ENCODE data around the gene KCTD2.
"Not testable (repeated sequence)": the region's sequence is repeated elsewhere in the genome, so short reads cannot be mapped to it uniquely, and the experiment has no call there.

KCTD2 gene

DNA sequence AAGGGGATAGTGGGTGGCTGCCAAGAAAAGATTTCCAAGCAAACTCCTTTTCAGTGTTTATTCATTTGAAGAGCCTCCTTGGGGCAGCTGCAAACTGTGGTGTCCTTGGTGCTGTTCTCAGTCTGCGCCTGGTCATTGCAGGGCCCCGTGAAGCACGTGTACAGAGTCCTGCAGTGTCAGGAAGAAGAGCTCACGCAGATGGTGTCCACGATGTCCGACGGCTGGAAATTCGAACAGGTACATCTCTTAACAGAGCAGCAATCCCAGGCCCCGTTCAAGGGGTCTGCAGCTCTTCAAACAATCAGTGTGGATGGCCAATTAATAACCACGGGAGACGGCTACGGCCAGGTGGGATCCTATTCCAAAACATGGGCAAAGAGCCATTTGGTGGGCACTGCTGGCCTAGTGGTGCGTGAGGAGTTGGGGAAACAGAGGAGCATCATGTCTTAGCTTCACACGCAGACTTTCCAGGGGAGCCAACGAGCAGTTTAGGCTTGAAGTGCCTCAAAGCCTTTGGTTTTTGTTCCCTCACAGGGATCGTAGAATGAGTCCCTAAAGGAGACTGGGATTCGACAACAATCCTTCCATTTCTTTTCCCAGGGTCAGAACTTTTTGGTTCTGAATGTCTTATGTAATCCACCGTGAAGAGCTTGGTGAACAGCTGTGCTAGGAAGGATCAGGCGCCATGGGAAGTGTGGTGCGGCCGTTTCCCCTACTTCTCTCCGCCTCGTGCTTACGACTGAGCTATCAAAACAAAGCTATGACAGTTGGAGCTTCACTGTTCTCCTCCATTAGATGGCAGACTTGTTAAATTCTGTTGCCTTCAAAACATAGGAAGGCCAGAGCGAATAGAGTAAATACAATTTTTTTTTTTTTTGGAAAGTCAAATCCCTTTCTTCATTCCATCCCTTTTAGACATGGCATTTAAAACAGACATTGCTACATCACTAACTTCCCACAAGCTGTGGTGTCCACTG is 12.6 kb downstream of the KCTD2 start:
- DNase-seq = no peak

DNA sequence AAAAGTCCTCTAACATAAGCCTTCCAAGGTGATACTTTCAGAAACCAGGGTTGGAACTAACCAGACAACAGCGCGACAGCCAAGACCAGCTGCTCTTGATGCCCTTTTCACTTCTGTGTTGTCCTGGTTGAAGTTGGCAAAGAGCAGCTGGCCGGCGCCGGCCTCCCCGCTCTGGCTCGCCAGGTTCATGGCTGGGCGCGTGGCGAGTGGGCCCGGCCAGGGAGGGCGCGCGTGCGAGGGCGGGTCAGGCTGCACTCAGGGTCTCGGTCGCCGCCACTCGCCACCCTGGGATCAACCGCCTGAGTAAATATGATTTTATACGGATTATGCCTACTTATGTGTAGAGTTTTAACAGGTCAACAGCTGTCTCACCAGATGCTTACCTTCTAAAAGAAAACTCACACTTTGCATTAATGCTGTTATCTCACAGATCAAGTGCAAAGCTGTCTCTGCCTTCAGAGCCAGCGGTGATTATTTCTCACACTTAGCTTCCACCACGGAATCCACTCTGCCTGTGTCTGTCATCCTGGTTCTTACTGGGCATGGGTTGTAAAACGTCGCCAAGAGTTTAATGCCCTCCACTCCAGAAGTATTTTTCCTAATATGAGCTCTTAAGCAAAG is 13.5 kb downstream of the KCTD2 start:
- no peak for DNase-seq

DNA sequence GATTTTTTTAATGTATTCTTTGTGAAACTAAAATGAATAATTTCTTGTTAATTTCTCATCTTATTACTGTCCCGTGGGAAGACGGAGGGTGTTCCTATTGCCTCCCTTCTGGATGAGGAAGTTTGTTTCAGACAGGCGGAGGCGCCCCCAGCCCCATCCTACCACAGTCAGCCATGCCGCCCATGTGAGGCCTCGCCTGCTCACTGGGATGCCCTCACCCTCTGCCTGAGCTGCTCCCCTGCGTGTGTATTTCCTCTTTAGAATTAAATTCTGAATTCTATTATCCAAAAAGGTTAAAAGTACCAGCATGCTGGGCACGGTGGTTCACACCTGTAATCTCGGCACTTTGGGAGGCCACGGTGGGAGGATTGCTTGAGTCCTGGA is 14.0 kb downstream of the KCTD2 start:
- DNase-seq = no peak

DNA sequence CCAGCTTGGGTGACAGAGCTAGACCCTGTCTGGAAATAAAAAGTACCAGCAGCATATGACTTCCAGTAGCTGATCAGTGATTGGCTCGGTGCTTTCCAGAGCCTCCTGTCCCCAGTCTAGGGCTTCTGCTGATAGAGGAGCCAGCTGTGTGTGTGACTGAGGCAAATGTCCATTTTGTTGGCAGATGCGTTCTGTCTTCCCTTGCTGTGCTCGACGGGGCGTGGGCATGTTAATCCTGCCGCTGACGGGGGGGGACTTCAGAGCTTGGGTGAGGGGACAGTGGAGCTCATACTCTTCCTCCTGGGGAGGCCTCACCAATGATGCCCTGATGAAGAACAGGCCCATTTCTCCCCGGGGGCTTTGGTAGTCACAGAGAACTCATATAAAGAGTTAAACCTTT is 14.6 kb downstream of the KCTD2 start:
- DNase-seq = no peak

DNA sequence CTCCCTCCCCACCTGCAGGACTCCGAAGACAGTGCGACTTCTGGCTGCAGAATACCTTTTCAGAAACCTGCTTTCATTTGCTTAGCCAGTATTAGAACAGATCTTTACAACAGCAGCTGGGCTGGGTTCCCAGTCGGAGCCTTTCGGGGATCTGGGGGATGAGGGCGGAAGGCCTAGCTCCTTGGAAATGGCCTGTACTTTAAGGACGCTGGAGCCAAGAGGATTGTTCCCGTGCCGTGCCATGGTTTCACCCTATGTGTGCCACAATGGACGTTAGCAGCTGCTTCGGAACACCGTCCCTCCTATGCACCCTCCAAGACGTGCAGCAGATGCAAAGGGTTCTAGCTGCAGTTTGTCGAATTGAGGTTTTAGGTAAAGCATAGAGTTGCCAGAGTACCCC is 16.2 kb downstream of the KCTD2 start:
- DNase-seq = no peak

DNA sequence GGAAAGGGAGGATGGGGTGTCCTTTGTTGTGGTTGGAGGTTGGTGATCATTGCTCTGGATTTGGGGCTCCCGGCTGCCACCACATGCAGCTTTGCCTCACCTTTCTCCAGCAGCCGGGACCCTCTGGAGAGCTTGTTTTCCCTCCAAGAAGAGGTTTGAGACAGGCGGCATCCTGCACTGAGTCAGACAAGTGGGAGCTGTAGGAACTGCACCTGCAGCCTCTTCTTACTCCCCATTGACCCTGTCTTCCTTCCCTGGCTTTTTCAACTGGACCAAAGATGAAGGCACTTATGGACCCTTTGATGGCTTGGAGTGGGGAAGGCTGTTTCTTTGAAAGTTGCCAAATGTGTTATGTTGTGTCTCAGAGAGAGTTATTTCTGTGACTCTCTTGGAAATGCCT is 16.6 kb downstream of the KCTD2 start:
- no peak for DNase-seq

DNA sequence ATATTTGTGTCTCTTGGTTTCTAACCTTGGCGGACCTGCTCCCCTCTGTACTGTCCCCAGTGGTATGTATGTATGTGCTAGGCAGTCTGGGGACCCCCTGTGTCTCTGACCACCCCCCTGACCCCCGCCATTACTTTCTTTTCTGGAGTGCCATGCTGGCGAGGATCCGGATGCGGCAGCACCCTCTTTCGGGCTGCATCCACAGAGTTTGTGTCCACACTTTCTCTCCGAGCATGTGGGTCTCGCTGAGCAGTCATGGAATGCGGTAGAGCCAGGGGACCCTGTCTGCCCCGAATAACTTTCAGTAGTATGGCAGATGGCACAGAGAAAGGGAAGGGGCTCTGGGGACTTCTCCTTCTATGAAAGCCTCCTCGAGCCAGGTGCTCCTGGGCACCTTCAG is 17.0 kb downstream of the KCTD2 start:
- no peak for DNase-seq

DNA sequence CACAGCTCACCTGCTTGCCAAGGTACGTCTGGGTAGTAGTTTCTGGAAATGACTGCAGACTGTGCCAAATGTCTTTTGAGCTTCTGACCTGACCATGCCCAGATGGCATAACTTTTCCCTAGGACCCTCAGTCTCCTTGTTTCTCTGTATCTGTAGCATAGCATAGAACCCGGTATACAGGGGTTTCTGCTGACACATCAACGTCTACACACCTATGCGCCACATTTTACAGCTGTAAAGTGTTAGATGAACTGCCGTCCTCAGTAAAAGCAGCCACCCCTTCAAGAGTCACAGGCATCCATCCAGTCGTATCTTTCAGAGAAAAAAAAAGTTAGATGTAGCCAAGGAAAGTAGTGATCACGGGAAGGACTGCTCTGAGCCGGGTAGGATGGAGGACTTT is 17.4 kb downstream of the KCTD2 start:
- DNase-seq = no peak

DNA sequence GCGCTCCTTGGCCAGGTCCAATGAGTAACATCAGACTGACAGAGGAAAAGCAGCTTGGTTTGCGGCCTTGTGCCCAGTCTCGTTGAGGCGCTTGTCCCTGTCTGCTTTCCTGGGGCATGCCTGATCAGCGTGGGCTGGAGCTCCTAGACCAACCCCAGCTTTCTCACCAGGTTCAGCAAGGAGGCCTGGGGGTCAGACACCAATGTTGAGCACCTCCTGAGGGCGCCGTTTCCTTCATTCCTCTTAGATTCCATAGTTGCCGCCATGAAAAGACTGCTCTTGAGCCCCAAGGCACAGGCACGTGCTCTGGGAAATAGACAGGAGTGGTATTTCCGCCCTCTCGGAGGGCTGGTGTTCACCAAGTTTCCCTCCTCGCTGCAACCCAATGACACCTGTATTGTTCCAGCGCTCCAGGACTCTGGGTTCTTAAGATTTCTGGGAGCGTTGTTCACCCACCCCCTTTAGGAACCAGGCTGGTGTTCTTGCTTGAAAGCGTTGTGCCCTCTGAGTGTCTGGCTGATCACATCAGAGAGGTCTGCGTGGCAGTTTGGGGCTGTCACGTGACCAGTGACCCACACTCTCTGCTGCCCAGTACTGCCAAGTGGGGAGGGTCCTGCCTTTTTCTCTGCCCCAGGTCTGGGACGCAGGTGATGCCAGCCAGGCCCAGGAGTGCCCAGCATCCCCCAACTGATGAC is 18.0 kb downstream of the KCTD2 start:
- no peak for DNase-seq

DNA sequence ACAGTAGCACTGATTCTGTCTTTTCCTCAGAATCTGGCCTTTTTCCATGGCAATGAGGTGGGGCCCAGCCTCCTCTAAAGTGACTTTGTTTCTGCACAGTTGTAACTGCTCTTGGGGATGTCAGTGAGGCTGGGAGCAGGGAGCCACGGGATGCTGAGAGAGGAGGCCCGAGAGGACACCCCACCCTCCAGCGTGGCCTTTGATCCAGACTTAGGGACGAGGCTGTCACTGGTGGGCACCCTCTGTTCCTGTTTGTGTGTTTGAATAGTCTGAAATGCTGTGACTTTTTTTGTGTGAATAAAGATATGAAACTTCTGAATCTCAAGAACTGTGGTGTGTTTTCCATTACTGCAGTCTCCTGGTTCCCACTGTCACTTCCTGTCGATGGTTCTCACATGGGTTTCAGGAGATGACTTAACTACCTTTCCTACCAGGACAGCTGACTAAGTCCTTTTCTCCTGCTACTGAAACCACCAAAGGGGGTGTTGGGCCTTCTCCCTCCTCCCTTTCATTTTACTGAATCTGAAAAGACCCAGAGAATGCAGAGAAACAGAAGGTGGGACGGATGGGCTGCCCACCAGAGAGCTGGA is 18.6 kb downstream of the KCTD2 start:
- DNase-seq = no peak

DNA sequence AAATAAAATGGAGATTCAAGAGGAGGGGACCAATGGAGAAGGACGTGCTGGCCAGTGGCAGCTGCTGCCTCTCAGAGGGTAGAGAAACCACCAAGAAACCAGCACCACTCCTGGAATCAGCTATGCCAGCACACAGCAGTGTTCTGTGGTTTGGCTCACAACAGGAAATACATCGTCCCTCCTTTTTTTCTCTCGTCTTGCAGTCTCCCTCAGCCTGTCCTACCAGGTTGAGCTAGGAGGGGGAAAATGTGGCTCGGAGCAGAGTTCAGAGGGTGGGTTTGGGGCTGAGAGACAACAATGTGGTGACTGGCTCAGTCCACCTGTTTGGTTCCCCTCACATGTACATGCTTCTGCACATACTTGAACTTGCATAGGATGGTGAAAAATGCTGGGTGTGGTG is 20.8 kb downstream of the KCTD2 start:
- DNase-seq = no peak

DNA sequence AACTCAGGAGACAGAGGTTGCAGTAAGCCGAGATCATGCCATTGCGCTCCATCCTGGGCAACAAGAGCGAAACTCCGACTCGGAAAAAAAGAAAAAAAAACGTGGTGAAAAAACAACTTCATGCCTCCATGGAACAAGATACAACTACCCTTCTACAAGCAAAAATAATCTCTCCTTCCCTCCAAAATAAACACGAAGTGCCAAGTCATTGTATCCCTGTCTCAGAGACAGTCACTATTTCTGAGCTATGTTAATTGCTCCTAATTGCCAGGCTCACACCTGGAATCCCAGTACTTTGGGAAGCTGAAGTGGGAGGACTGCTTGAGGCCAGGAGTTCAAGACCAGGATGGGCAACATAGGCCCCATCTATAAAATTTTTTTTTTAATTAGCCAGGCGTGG is 21.7 kb downstream of the KCTD2 start:
- no peak for DNase-seq

DNA sequence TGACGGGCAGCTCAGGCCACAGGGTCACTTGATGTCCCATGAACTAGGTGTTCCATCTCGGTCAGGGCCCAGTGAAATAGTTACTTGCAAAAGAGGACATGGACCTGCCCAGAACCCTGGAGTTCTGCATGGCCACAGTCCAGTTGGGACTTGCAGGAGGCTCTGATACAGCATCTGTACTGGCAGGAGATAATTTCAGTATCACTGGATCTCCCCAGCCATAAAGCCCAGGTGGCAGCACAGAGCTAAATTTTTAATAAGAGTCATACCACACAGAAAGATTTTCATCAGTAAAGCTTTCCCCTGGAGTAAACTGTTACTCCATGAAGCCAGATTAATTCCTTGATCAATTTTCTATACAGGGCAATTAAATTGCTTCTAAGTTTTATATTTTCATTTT is 22.8 kb downstream of the KCTD2 start:
- no peak for DNase-seq

DNA sequence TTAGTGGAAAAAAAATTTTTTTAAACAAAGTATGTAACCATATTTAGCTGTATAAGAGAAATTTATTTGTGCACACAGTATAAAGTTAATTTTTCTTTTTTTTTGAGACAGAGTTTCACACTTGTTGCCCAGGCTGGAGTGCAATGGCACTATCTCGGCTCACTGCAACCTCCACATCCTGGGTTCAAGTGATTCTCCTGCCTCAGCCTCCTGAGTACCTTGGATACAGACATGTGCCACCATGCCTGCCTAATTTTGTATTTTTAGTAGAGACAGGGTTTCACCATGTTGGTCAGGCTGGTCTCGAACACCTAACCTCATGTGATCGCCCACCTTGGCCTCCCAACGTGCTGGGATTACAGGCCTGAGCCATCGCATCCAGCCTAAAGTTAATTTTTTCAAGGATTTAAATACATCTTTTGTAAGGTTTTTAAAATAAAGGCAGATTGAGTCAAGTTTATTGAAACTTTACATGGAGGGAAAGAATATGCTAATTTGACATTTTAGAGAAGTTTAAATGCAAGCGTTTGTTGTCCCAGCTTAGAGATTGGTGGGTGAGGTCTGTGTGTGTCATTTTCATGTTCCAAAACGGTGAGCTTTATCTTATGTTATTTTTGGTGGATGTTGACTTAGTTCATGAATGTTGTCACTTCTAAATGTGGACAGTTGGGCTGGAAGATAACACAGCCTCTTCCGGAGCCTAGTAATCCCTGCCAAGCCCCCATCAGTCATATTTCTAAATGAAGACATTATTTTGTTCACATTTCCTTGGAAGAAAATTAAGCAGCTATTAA is 24.6 kb downstream of the KCTD2 start:
- DNase-seq = not testable (repeated sequence)

DNA sequence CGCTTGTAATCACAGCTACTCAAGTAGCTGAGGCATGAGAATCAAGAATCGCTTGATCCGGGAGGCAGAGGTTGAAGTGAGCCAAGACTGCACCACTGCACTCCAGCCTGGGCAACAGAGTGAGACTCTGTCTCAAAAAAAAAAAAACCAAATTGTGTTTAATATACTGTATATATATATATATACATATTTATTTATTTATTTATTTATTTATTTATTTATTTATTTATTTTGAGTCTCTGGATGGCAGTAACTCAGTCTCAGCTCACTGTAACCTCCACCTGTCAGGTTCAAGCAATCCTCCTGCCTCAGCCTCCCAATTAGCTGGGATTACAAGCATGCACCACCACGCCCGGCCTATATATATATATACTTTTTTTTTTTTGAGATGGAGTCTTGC is 25.9 kb downstream of the KCTD2 start:
- not testable (repeated sequence) for DNase-seq

DNA sequence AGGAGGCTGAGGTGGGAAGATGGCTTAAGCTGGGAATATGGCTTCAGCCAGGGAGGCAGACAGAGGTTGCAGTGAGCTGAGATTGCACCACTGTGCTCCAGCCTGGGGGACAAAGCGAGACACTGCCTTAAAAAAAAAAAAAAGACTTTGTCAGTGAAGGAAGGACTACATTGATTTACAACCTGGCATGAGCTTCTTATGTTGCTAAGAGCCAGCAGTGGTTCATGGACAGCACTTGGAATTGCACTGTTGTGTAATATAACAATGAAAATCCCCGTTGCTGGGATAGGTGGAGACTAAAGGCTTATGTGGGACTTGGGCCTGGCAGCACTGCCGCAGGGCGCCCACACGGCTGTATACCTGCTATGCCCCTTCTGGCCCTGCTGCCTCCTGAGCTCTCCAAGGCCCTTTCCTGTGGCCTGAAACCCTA is 26.6 kb downstream of the KCTD2 start:
- no peak for DNase-seq

DNA sequence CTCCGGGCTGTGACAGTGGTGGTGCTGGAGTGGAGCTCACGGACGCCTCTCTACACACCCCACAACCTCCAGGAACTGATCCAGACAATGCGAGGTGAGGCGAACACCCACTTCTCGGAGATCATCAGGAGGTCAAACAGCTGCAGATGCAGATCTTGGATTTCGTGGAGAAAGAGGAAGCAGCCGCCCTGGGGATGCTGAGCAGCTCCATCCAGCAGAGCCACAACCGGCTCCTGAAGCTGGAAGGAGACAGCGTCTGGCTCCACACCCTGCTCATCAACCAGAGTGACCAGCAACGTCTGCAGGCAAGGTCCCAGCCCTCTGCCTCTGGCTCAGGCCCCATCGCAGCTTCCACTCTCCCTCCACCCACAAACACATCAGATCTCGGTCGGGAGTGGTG is 27.5 kb downstream of the KCTD2 start:
- no peak for DNase-seq

DNA sequence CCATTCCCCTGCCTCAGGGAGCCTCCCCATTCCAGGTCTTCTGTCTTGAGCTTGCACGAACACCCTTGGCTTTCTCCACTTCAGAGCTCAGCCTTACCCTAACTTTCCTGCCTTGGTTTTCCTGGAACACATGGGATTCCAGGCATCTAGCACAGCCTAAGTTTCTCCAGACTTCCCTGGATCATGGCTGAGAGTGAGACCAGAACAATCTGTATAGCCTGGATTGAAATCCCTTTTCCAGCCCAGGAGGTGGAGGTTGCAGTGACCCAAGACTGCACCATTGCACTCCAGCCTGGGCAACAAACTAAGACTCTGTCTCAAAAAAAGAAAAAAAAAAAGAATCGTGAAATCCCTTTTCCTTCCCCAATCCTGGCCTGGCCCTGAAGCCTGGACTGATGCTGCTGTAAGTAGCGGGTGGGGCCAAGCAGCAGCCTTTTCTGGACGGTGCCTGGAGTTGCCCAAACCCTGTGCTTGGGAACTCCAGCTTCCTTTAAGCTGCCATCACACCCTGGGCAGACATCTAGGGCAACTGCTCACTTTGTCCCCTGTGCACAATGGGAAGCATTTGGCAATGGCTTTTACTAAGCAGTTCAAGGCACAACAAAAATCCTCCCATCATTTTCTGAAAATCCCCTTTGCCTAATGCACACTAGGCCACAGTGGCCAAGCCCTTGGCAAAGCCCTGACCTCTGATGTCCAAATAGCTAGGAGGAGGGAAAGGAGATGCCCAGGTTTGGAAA is 28.7 kb downstream of the KCTD2 start:
- no peak for DNase-seq

DNA sequence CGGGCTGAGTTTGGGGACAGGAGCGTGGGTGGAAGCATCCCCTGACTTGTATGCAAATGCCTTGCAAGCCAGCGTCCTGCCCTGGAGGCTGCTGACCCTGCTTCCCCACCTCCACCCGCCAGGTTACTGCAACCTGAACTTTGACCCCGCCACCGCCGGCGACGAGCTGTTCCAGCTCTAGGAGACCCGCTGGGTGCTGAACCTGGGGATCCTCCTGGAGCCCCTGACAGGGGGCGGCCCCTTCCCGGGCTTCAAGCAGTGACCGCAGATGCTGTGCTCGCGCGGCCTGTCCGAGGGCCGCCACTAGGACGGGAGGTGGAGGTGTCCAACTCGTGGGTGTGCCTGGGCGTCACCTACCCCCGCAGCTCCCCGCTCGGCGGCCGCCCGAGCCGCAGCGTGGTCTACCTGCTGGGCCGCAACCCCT is 30.1 kb downstream of the KCTD2 start:
- no peak for DNase-seq

DNA sequence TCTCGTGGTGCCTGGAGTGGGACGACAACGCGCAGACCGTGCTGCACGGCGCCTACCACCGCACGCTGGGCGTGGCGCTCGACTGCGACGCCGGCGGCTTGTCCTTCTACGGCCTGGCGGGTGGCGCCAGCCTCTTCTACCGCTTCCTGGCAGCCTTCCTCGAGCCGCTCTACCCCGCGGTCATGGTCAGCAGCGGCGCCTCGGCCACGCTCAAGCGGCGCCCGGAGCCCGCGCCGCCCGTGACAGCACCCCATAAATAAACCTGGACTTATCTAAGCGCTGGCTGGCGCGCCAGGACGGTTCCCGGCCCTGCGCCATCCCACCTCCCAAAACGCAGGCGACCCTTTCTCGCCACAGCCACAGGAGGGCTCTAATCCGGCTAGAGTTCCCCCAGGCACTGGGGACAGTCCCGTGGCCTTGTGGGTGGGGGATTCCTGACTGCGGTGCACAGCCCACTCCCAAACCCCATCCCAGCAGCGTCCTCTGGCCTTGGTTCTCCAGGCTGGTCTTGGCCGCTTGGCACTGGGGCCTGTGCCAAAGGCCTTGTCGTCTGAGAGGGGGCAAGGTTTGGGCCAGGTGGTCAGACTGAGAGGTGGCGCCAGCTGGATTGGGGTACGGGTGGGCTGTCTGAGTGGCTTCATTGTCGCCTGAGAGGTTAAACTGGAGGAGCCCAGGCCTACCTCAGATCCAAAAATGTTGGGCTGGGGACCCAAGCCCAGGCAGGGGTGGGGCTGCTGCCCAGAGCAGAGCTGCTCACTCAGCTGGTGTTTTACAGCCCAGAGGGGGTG is 30.7 kb downstream of the KCTD2 start:
- peak; percentile 23 for DNase-seq

Measured in T-helper 9 cell (primary cell).